ENCODE data around the gene BID. TPM values are rescaled to one million over a fixed set of nuclear protein-coding genes. Genes with fewer than 3 reads are reported as not detected.

The BID gene
- total RNA-seq, 1 experiment from 2014 or later = 44.4 TPM

DNA sequence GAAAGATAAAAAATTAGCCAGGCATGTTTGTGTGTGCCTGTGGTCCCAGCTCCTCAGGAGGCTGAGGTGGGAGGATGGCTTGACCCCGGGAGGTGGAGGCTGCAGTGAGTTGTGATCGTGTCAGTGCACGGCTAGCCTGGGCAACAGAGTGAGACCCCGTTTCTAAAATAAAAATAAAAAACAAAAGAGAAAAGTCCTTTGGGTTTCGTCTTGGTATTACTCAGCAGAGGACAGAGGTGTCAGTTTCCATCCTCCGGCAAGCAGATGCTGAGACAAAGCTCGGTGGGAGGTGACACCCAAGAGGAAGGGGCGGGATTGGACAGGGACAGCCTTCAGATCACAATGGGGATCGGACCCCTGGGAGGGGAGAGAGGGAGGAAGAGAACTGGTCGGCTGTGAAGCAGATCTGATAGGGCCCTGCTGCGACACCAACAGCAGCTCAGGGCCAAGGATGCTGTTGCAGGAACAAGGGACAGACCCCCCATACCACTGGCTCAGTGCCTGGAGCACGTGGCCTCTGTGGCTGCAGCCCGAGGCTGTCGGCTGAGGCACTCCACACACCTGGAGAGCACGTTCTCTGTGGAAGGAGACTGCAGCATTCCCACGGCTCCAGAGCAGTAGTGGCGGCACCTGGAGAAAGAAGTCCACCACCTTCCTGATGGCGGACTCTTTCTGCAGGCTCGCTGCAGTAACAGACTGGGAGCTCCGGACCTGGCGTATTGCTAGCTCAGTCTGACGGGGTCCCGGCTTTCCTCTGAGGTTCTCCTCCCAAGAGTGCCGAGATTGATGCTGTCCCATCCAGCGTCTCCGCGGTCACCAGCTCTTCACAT lies 5.2 kb upstream of the BID start:
- Histone ChIP-seq H3K4me1 (replicated peaks; ENCODE audit: insufficient read depth) (peaks cover 16% of the 10 kb centered on the region), H3K9me2 (ENCODE audit: insufficient read depth) (no peaks in the 10 kb centered on the region), H2AFZ (no peak overlapping the region), H3K27ac (no peak overlapping the region), H3K9me3 (ENCODE audit: insufficient read depth, low read depth) (no peaks in the 10 kb centered on the region), H3K79me2 (ENCODE audit: low read depth) (no peaks in the 10 kb centered on the region), H3K36me3 (ENCODE audit: low read depth) (no peaks in the 10 kb centered on the region), H3F3A (ENCODE audit: insufficient read depth, low read depth) (no peaks in the 10 kb centered on the region), H3K4me2 (no peak overlapping the region), H3K4me3 (no peak overlapping the region), H3K27me3 (ENCODE audit: insufficient read depth, low read depth) (no peaks in the 10 kb centered on the region), H4K20me1 (ENCODE audit: insufficient read depth) (no peaks in the 10 kb centered on the region)
- POLR2A ChIA-PET (ENCODE audit: unreplicated experiment) = no interaction called here
- no TSS peak for BruUV-seq (replicated peaks)
- intact Hi-C loops (cut with micrococcal nuclease; ENCODE audit: unreplicated experiment) = no loop called here
- CTCF ChIA-PET = no interaction called here
- no peak for DNase-seq
- TF ChIP-seq CTCF (conservative IDR thresholded peaks at IDR 0.05) (no peak), EZH2 (IDR thresholded peaks at IDR 0.05; ENCODE audit: low read depth) (no peak)

GRCh38 chr22:17778412-17778976 lies 4.2 kb upstream of the BID start:
- DNase-seq = no peak
- Histone ChIP-seq H4K20me1 (ENCODE audit: insufficient read depth) (no peaks in the 10 kb centered on the region), H3K4me3 (no peak overlapping the region), H3F3A (ENCODE audit: insufficient read depth, low read depth) (no peaks in the 10 kb centered on the region), H2AFZ (no peak overlapping the region), H3K4me2 (no peak overlapping the region), H3K36me3 (ENCODE audit: low read depth) (no peaks in the 10 kb centered on the region), H3K27me3 (ENCODE audit: insufficient read depth, low read depth) (no peaks in the 10 kb centered on the region), H3K27ac (no peak overlapping the region), H3K79me2 (ENCODE audit: low read depth) (0 out of 2 replicates have a peak, but pooled peaks cover 2% of the 10 kb centered on the region), H3K9me2 (ENCODE audit: insufficient read depth) (no peaks in the 10 kb centered on the region), H3K4me1 (replicated peaks; ENCODE audit: insufficient read depth) (peaks cover 16% of the 10 kb centered on the region), H3K9me3 (ENCODE audit: insufficient read depth, low read depth) (no peaks in the 10 kb centered on the region)
- CTCF ChIA-PET = no interaction called here
- intact Hi-C loops (cut with micrococcal nuclease; ENCODE audit: unreplicated experiment) = no loop called here
- BruUV-seq (replicated peaks) = no TSS peak
- no peak for TF ChIP-seq EZH2 (IDR thresholded peaks at IDR 0.05; ENCODE audit: low read depth)
- TF ChIP-seq CTCF (conservative IDR thresholded peaks at IDR 0.05) = no peak
- POLR2A ChIA-PET (ENCODE audit: unreplicated experiment) = no interaction called here

DNA sequence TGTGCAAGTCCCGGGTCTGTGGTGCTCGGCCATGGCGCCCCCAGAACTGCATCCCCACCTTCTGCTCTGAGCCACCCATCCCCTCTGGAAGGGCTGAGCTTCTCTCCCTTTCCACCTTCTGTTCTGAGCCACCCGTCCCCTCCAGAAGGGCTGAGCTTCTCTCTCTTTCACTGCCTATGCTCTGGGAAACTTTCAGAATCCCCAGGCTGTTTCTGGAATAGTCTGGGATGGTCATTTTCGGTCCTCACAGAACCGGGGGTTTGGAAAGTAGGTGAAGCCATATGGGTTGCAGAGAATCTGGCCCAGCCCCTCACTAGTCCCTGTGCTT lies 3.4 kb upstream of the BID start:
- H3K4me1 ChIP-seq (replicated peaks; ENCODE audit: insufficient read depth) = peaks cover 20% of the 10 kb centered on the region
- H2AFZ ChIP-seq = no peak overlapping the region
- H3K9me2 ChIP-seq (ENCODE audit: insufficient read depth) = no peaks in the 10 kb centered on the region
- H3K36me3 ChIP-seq (ENCODE audit: low read depth) = no peaks in the 10 kb centered on the region
- peaks cover 4% of the 10 kb centered on the region for H4K20me1 ChIP-seq (ENCODE audit: insufficient read depth)
- H3K27me3 ChIP-seq (ENCODE audit: insufficient read depth, low read depth) = no peaks in the 10 kb centered on the region
- H3K27ac ChIP-seq = no peak overlapping the region
- DNase-seq = no peak
- H3F3A ChIP-seq (ENCODE audit: insufficient read depth, low read depth) = no peaks in the 10 kb centered on the region
- intact Hi-C loops (cut with micrococcal nuclease; ENCODE audit: unreplicated experiment) = no loop called here
- peaks cover 10% of the 10 kb centered on the region for H3K79me2 ChIP-seq (ENCODE audit: low read depth)
- no peak for TF ChIP-seq CTCF (conservative IDR thresholded peaks at IDR 0.05)
- no peaks in the 10 kb centered on the region for H3K9me3 ChIP-seq (ENCODE audit: insufficient read depth, low read depth)
- CTCF ChIA-PET = interaction anchor here (0.6 kb wide), 1 partner anchor 174 kb away, joined by 5 read pairs; no protein-coding TSS in a partner anchor
- H3K4me2 ChIP-seq = no peak overlapping the region
- H3K4me3 ChIP-seq = no peak overlapping the region
- POLR2A ChIA-PET (ENCODE audit: unreplicated experiment) = no interaction called here
- BruUV-seq (replicated peaks) = no TSS peak

Data from PC-9 (cell line).